Vagina (tissue), 2 donors: ENCODE results near the gene ZMIZ1. TPM values are rescaled to one million over a fixed set of nuclear protein-coding genes. Genes with fewer than 3 reads are reported as not detected.

Experiments
- DNase-seq, 2 donors: peaks; one replicate each; pipeline ENCODE4 v3.0.0-alpha.2; 2017; ENCODE audit errors: extremely low spot score in 2 of 2
- H3K27ac ChIP-seq: fragments of 200-600 bp; sonication (generic); one replicate; pipeline ENCODE4 v1.5.1; 2019
- H3K27me3 ChIP-seq: fragments of 200-600 bp; sonication (generic); one replicate; pipeline ENCODE4 v1.5.1; 2019
- H3K36me3 ChIP-seq, 2 donors: fragments of 200-600 bp; sonication (generic); one replicate each; pipeline ENCODE4 v1.5.1; 2017 to 2019
- H3K4me1 ChIP-seq: fragments of 200-600 bp; sonication (generic); one replicate; pipeline ENCODE4 v1.5.1; 2019
- H3K4me3 ChIP-seq, 2 donors: fragments of 200-600 bp; sonication (generic); 1 replicate in 1 of 2; 2 replicates in 1 of 2; pipeline ENCODE4 v1.5.1; 2016 to 2019
- H3K9me3 ChIP-seq: fragments of 200-600 bp; sonication (generic); one replicate; pipeline ENCODE4 v1.5.1; 2019
- CTCF ChIP-seq, 3 experiments: fragments of 450-650 bp in 2 of 3; fragments of 200-600 bp in 1 of 3; sonication (generic) in 1 of 3; IDR thresholded peaks; one replicate each; pipeline ENCODE4 v1.5.1; 2017 to 2019; ENCODE audit warnings: antibody characterized with exemption in 3 of 3, mild to moderate bottlenecking in 2 of 3, moderate library complexity in 2 of 3
- POLR2A ChIP-seq, 2 donors: fragments of 450-650 bp; IDR thresholded peaks; one replicate each; pipeline ENCODE4 v1.6.1; 2017; ENCODE audit warnings: antibody characterized with exemption in 2 of 2, mild to moderate bottlenecking in 2 of 2, moderate library complexity in 2 of 2
- POLR2AphosphoS5 ChIP-seq, 2 donors: sonication (generic); formaldehyde crosslinking; IDR thresholded peaks; one replicate each; pipeline ENCODE4 v1.9.0; 2017; ENCODE audit warnings: antibody characterized with exemption in 2 of 2, mild to moderate bottlenecking in 2 of 2, low read depth in 1 of 2; ENCODE audit not compliant: insufficient read depth in 1 of 2
- intact Hi-C: fragments of 100-400 bp; cut with DNase I; formaldehyde crosslinking; loops from one replicate; pipeline ENCODE4 v1.15.1; 2023
- total RNA-seq: library from RNA; depleted of rRNA; stranded (reverse); fragments of >200 nt; gene quantifications from one replicate; pipeline ENCODE4 v1.2.3, GENCODE V29; 2016

Gene ZMIZ1
- total RNA-seq, 1 donor from 2014 or later: 61.4 TPM

DNA sequence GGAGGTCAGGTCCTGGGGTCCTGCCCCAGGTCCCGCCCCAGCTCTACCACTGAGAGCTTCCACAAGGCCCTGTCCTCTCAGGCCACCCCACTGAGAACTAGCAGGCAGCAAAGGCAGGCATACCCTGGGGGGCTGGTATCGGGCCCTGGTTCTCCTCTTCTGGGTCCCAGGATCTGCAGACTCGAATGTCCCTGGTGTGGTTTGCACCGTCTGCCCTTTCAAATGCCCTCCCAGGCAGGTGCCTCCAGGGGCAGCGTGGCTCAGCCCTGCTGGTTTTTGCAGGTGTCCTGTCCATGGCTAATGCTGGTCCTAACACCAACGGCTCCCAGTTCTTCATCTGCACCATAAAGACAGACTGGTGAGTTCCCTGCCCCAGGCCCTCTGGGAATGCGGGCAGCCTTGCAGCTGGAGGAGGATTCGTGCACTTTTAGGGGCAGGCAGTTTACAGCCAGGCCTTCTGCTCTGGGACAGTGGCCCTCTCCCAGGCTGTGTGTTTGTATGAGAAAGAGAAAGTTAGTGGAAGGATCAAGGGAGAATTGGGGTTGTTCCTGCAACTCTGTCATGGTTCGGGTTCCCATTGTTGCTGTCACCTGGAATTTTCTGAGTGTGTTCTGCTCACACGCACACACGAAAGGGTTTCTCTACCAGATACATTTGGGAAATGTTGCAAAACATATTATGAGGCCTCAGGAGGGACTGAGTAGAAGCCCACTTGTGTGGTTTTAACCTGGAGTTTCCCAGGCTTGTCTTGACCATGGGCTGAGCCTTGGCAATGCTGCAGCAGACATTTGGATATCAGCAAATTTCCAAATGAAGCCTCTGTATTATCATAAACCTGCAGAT, 283.5 kb downstream of the ZMIZ1 start:
- Histone ChIP-seq H3K27me3 (no peaks in the 10 kb centered on the region), H3K9me3 (no peaks in the 10 kb centered on the region), H3K27ac (no peak overlapping the region), H3K36me3 (peaks cover 0 to 51% of the 10 kb centered on the region in 2 donors), H3K4me1 (peaks cover 21% of the 10 kb centered on the region), H3K4me3 (no peak overlapping the region)
- no peak for TF ChIP-seq CTCF (IDR thresholded peaks at IDR 0.05)
- no peak for TF ChIP-seq POLR2AphosphoS5 (IDR thresholded peaks at IDR 0.05; ENCODE audit: insufficient read depth in 1 of 2, low read depth in 1 of 2)
- no peak for TF ChIP-seq POLR2A (IDR thresholded peaks at IDR 0.05)
- intact Hi-C loops: no loop called here
- peak in 1 of 2 donors; percentile 83 for DNase-seq

DNA sequence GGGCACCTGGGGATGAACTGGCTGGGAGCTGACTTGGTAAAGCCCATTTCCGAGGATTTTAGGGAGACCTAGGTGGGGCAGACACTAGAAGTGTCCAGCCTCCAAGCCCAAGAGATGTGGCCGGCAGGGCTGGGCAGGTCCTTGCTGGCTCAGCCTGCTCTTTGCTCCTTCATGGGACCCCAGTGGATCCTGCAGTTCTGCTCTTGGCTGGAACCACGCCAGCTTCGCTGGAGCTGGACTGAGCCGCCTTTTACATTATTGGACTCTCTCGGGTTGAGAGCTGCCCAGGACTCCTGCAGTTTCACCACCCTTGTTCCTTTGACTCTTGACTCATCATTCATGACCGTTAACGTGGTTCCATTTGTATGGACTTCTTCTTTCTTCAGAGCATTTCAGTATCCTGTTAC, 284.2 kb downstream of the ZMIZ1 start:
- intact Hi-C loops: no loop called here
- Histone ChIP-seq H3K27me3 (no peaks in the 10 kb centered on the region), H3K27ac (no peak overlapping the region), H3K4me1 (peaks cover 17% of the 10 kb centered on the region), H3K4me3 (no peak overlapping the region), H3K9me3 (no peaks in the 10 kb centered on the region), H3K36me3 (peaks cover 0 to 51% of the 10 kb centered on the region in 2 donors)
- no peak for TF ChIP-seq CTCF (IDR thresholded peaks at IDR 0.05)
- TF ChIP-seq POLR2A (IDR thresholded peaks at IDR 0.05): no peak
- no peak for TF ChIP-seq POLR2AphosphoS5 (IDR thresholded peaks at IDR 0.05; ENCODE audit: insufficient read depth in 1 of 2, low read depth in 1 of 2)
- DNase-seq: peak in 1 of 2 donors; percentile 83

DNA sequence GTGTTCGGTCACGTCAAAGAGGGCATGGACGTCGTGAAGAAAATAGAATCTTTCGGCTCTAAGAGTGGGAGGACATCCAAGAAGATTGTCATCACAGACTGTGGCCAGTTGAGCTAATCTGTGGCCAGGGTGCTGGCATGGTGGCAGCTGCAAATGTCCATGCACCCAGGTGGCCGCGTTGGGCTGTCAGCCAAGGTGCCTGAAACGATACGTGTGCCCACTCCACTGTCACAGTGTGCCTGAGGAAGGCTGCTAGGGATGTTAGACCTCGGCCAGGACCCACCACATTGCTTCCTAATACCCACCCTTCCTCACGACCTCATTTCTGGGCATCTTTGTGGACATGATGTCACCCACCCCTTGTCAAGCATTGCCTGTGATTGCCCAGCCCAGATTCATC, 285.0 kb downstream of the ZMIZ1 start:
- no peaks in the 10 kb centered on the region for H3K9me3 ChIP-seq
- H3K4me1 ChIP-seq: peaks cover 10% of the 10 kb centered on the region
- no peaks in the 10 kb centered on the region for H3K27me3 ChIP-seq
- no peak overlapping the region for H3K27ac ChIP-seq
- no peak overlapping the region for H3K4me3 ChIP-seq
- peak in 1 of 2 donors; percentile 54 for DNase-seq
- no peak for TF ChIP-seq POLR2AphosphoS5 (IDR thresholded peaks at IDR 0.05; ENCODE audit: insufficient read depth in 1 of 2, low read depth in 1 of 2)
- no peak for TF ChIP-seq CTCF (IDR thresholded peaks at IDR 0.05)
- TF ChIP-seq POLR2A (IDR thresholded peaks at IDR 0.05): no peak
- intact Hi-C loops: no loop called here
- H3K36me3 ChIP-seq: peaks cover 0 to 51% of the 10 kb centered on the region in 2 donors

DNA sequence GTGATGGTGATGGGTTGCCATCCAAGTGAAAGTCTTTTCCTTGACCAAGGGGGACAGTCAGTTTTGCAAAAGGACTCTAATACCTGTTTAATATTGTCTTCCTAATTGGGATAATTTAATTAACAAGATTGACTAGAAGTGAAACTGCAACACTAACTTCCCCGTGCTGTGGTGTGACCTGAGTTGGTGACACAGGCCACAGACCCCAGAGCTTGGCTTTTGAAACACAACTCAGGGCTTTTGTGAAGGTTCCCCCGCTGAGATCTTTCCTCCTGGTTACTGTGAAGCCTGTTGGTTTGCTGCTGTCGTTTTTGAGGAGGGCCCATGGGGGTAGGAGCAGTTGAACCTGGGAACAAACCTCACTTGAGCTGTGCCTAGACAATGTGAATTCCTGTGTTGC, 285.4 kb downstream of the ZMIZ1 start:
- TF ChIP-seq POLR2AphosphoS5 (IDR thresholded peaks at IDR 0.05; ENCODE audit: insufficient read depth in 1 of 2, low read depth in 1 of 2) (no peak), POLR2A (IDR thresholded peaks at IDR 0.05) (no peak), CTCF (IDR thresholded peaks at IDR 0.05) (no peak)
- Histone ChIP-seq H3K4me3 (no peak overlapping the region), H3K27me3 (no peaks in the 10 kb centered on the region), H3K36me3 (peaks cover 0 to 51% of the 10 kb centered on the region in 2 donors), H3K4me1 (peaks cover 5% of the 10 kb centered on the region), H3K9me3 (no peaks in the 10 kb centered on the region), H3K27ac (no peak overlapping the region)
- intact Hi-C loops: no loop called here
- DNase-seq: no peak

DNA sequence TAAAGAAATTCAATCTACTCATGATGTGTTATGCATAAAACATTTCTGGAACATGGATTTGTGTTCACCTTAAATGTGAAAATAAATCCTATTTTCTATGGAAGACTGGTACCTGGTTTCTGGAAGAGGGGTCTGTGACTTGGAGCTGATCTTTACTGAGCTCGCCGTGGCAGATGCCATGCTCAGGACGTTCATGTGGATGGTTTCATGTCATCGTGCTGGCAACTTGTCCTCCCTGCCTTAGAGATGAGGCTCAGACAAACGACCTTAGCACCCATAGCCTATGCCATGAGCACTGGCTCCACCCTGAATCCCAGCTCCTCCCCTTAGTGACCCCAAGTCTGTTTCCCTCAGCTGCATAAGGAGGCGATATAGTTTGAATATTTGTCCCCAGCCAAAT, 285.8 kb downstream of the ZMIZ1 start:
- no peak overlapping the region for H3K27ac ChIP-seq
- no peak overlapping the region for H3K4me3 ChIP-seq
- peaks cover under 1% of the 10 kb centered on the region for H3K4me1 ChIP-seq
- intact Hi-C loops: no loop called here
- H3K9me3 ChIP-seq: no peaks in the 10 kb centered on the region
- no peaks in the 10 kb centered on the region for H3K27me3 ChIP-seq
- TF ChIP-seq CTCF (IDR thresholded peaks at IDR 0.05) (no peak), POLR2AphosphoS5 (IDR thresholded peaks at IDR 0.05; ENCODE audit: insufficient read depth in 1 of 2, low read depth in 1 of 2) (no peak), POLR2A (IDR thresholded peaks at IDR 0.05) (no peak)
- peak in 1 of 2 donors; percentile 47 for DNase-seq
- H3K36me3 ChIP-seq: peaks cover 0 to 51% of the 10 kb centered on the region in 2 donors
